KBM-7 (cell line): ENCODE data around the gene DHDH.
A peak's percentile ranks its signal among the peaks of the same experiment; 100 is the strongest.

Experiments used
- DNase-seq: peaks from one replicate; pipeline ENCODE4 v3.0.0-alpha.2; 2015
- in situ Hi-C: fragments of 300-500 bp; cut with MboI; formaldehyde crosslinking; loops from 2 replicates; pipeline ENCODE4 v1.14.3; 2020; ENCODE audit warnings: low sequenced_read_pairs, low pct_unique_long_range_greater_than_20kb, mixed read lengths

The DHDH gene

DNA sequence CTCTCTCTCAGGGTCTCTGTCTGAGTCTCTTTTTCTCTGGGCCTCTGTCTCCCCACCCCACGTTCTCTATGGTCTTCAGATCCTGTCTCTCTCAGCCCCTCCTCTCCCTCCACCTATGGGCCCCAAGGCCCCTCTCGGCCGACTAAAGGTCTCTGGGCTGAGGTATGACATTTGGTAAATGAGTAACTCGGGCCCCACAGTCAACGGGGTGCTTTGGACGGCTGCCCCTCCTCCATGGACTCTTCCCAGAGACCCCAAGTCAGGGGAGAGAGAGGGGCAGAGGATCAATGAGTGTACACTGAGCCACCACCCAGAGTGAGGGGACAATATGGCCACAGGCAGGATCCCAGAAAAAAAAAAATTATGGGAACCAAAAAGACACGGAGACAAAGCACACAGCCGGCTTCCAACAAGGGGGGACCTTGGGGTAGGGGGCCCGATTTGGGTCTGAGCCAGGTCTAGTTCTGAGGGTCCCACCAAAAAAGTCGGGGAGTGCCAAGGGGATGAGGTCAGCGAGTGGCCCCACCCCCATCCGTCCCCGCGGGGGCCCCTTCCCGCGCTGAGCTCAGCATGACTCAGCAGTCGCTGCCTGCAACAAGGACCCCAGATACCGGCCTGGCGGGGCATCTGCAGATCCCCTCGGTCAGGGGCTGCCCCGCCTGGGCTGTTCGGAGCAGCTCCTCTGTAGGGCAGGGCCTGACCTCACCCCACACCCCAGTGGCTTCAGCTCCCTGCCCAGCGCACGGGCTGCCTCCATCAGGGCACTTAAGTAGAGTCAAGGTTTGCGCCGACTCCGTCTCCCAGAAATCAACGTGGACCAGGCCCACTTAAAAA, 30.1 kb downstream of the DHDH start:
- DNase-seq, result peak; percentile 64
- in situ Hi-C loops, result no loop called here

DNA sequence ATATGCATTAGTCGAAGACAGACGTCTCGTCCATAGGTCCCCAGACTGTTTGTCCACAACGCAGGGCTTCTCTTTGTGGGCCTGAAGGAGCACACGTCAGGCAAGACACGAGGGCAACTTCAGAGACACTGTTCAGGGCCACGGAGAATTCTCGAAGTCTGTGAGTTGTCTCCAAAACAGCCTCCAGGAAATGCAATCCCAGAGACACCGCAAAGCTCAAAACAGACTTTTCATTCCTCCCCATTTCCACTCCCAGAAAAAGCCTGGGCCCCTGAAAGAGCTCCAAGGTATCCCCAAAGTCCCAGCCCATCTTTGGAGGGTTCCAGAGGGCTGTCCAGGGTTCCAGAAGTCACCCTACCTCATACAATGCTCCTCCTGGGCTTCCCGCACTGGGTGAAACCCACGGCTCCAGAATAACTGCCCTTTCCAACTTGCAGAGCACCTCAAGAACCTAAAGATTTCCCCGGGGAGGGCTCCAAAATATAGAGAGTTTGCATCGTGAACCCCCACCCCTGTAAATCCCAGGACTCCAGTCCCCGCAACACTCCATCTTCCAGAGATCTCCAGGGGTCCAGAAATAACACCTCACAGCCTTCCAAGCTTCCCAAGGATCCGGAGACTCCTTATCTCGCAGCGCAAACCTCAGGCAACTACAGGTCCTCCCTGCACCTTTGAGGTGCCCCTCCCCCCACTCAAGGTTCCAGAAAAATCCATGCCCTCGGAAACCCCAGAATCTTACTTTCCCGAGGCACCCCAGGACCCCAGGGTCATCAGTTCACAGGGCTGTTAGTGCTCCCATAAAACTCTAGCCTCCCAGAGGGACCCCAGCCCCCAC, 30.9 kb downstream of the DHDH start:
- DNase-seq, result no peak
- in situ Hi-C loops, result no loop called here

DNA sequence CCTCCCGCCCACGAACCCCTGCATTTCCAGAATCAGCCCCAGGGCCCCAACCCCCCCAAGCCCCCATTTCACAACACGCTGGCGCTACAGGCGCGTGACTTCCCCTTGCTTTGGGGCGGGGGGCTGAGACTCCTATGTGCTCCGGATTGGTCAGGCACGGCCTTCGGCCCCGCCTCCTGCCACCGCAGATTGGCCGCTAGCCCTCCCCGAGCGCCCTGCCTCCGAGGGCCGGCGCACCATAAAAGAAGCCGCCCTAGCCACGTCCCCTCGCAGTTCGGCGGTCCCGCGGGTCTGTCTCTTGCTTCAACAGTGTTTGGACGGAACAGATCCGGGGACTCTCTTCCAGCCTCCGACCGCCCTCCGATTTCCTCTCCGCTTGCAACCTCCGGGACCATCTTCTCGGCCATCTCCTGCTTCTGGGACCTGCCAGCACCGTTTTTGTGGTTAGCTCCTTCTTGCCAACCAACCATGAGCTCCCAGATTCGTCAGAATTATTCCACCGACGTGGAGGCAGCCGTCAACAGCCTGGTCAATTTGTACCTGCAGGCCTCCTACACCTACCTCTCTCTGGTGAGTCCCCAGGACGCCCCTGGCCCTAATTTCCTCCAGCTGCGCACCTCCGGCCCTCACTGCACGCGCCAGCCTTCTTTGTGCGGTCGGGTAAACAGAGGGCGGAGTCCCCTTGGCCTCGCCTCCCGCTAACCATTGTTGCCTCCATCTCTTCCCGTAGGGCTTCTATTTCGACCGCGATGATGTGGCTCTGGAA, 31.7 kb downstream of the DHDH start, which contains the start of gene FTL:
Gene FTL, plus strand, starts transcription at position 270 of the 766 bp plus-strand sequence. Its CDS starts 199 bp downstream, at position 469.
- in situ Hi-C loops, result no loop called here
- DNase-seq, result peak; percentile 97

GRCh38 chr19:48965806-48966540, 32.5 kb downstream of the DHDH start:
- peak; percentile 90 for DNase-seq
- in situ Hi-C loops, result no loop called here

DNA sequence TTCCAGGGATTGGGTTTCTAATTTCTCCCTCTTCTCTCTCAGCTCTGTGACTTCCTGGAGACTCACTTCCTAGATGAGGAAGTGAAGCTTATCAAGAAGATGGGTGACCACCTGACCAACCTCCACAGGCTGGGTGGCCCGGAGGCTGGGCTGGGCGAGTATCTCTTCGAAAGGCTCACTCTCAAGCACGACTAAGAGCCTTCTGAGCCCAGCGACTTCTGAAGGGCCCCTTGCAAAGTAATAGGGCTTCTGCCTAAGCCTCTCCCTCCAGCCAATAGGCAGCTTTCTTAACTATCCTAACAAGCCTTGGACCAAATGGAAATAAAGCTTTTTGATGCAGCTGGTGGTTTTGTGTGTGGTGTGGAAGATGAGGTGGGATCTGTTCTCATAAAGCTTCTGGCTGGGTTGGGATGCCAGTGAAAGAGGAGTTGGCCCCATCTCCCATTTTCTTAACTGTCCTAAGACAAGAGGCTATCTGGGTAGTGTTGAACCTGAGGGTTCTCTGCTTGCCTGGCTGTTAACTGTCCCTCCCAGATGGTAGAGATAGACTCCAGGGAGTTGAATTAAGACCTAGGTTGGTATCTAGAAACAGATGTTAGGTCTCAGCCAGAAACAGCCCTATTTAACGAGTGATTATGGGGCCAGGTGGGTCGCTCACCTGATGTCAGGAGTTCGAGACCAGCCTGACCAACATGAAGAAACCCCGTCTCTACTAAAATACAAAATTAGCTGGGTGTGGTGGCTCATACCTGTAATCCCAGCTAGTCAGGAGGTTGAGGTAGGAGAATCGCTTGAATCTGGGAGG, 33.2 kb downstream of the DHDH start:
- in situ Hi-C loops, result no loop called here

GRCh38 chr19:48967346-48968178, 34.1 kb downstream of the DHDH start:
- DNase-seq, result peak; percentile 56
- in situ Hi-C loops, result no loop called here

More for the DNA sequence above, 33.2 kb downstream of the DHDH start:
- DNase-seq, result peak; percentile 51

- in situ Hi-C loops, result no loop called here
- no peak for DNase-seq
These were observed 34.7 kb downstream of the DHDH start for GRCh38 chr19:48968179-48968661.

DNA sequence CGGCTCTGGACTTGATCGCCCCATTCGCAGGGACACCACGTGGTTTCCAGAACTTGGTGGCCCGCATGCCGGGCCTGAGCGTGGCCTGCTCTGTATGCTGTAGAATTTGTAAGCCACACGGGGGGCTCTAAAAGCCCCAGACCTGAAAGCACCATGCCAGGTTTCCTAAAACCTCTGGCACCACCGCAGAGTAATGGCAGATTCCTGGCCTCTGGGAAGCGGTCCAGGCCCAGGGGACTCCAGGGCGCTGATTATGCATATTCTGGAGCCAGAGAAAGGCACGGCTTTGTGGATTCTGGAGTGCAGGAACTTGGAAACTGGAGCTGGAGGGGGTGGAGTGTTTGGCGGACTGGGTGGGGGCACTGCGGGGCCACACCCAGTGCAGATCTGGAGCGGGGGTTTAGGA, 35.3 kb downstream of the DHDH start:
- in situ Hi-C loops, result no loop called here
- DNase-seq, result no peak

- in situ Hi-C loops, result no loop called here
These were observed 36.0 kb downstream of the DHDH start for GRCh38 chr19:48969276-48970138.

GRCh38 chr19:48970139-48970766, 36.8 kb downstream of the DHDH start:
- in situ Hi-C loops, result no loop called here
- no peak for DNase-seq

More at GRCh38 chr19:48969276-48970138, 36.0 kb downstream of the DHDH start:
- DNase-seq, result no peak

- peak; percentile 93 for DNase-seq
- in situ Hi-C loops, result no loop called here
These were observed 37.5 kb downstream of the DHDH start for GRCh38 chr19:48970923-48971395.

DNA sequence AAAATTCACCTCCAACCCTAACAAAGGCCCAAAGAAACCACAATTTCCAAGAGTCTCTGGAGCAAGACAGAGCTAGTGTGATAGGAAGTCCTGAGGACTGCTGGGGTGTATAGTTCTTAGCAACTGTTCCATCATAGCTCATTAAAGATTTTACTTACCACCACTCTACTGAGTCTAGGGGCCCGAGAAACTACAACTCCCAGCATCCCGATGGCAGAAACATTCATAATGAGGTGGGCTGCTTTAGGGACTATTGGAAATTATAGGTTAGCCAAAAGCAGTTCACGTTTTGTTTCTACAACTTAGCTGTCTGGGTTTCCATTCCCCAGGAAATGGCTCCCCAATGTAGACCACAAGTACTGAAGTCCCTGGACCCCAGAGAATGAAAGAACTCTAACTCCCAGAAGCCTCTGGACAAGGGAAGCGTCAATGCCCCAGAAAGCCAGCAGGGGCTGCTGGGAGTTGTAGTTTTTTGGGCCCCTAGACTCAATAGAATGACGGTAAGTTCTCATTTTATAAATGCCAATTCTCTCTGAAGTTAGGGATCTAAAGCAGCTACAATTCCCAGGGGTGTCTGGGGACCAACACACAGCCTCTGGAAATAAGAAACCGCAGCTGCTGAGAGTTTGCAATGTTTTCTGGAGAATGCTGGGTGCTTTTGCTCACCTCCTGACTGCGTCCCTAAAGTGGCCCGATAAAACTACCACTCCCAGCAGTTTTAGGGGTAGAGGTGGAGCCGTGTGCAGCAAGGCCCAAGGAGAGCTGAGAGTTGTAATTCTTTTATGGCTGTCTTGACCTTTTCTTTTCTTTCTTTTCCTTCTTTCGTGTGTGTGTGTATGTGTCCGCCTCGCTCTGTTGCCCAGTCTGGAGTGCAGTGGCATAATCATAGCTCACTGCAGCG, 42.7 kb downstream of the DHDH start:
- DNase-seq, result peak; percentile 58
- in situ Hi-C loops, result no loop called here

- no peak for DNase-seq
- in situ Hi-C loops, result no loop called here
These were observed 43.6 kb downstream of the DHDH start for GRCh38 chr19:48977061-48977460.

DNA sequence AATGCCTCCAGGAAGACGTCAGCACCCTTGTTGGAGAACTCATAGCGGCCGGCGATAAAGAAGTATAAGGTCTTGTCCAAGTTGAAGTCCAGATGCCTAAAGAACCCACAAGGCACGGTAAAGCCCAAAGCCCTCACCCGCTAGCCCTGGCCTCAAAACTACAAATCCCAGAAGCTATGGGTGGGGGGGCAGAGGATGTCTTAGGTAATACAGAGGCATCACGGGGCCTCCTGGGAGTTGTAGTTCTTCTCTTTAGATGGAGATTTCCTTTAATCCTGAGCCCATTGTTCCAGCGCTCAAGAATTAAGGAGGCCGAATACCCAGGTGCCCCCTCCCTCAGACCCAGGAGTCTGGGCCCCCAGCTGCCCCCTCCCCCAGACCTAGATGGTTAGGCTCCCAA, 48.8 kb downstream of the DHDH start:
- no peak for DNase-seq
- in situ Hi-C loops, result no loop called here

DNA sequence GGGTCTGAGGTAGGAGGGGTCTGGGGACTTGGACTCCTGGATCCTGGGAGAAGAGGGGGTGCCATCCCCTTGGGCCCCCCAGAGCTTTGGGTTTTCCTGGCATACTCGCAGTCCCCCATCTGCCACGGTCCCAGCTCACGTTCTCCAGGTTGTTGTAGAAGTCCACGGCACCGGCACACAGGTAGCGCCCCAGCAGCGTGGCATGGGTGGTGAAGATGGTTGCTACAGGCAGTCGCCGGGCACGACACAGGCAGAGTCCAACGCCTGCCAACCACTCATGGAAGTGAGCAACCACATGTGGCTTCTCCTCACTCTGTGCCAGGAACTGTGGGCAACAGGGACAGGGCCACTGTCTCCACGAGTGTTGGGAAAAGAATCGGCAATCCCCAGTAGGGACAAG, 52.2 kb downstream of the DHDH start:
- DNase-seq, result no peak
- in situ Hi-C loops, result no loop called here
